Endometrial microvascular endothelial cells (primary cell): Measurements from ENCODE around the gene HDDC2. TPM values are rescaled to one million over a fixed set of nuclear protein-coding genes. Genes with fewer than 3 reads are reported as not detected.

Experiments
- in situ Hi-C: cut with HindIII; loops from 2 replicates; pipeline ENCODE4 v1.10.0; 2017; ENCODE audit warnings: low sequenced_read_pairs, low pct_unique_long_range_greater_than_20kb; ENCODE audit errors: inconsistent ontology term
- total RNA-seq: library from RNA; depleted of rRNA; stranded (reverse); fragments of >200 nt; gene quantifications from one replicate; pipeline ENCODE4 v1.2.3, GENCODE V29; 2015; ENCODE audit errors: inconsistent ontology term

Gene HDDC2
- total RNA-seq, 1 donor from 2014 or later: 21.3 TPM

- in situ Hi-C loops: no loop called here
Observed at GRCh38 chr6:125251516-125252220, 50.1 kb downstream of the HDDC2 start.

DNA sequence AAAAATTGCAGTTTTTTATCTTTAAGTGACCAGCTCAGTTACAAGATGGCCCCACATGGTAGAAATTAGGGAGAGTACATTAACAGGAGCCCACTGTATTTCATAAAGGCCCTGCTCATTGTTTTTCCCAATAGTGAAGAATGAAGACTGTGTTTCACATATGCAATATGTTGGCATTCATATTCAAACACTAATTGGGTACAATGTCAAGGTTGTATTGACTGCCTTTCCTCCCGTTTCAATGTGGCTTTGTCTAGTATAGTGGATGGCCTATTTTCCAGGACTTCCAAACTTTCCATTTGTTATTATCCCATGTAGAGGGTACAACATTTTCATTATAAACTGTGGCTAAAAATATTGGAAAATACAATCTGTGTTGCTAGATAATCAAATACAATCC is 51.3 kb downstream of the HDDC2 start:
- in situ Hi-C loops: no loop called here

GRCh38 chr6:125248136-125248535 is 53.6 kb downstream of the HDDC2 start:
- in situ Hi-C loops: no loop called here

GRCh38 chr6:125246566-125246965 is 55.2 kb downstream of the HDDC2 start:
- in situ Hi-C loops: no loop called here

GRCh38 chr6:125245523-125246264 is 56.1 kb downstream of the HDDC2 start:
- in situ Hi-C loops: no loop called here

DNA sequence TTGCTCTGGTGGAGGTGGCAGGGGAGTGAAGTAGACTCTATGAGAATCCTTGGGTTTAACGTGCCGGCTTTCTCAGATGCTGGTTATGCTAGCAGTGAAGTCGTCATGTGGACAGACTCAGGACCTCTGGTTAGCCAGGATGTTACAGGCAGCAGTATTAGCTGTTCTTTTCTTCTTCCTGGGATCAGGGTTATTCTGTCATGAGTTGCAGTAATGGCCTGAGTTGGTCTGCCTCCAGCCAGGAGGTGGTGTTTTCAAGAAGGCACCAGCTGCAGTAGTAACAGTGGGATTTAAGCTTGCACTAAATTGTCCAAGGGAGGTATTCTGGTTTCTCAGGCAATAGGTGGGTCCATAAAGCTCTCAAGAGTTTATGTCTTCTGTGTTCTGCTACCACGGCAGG is 56.7 kb downstream of the HDDC2 start:
- in situ Hi-C loops: no loop called here

DNA sequence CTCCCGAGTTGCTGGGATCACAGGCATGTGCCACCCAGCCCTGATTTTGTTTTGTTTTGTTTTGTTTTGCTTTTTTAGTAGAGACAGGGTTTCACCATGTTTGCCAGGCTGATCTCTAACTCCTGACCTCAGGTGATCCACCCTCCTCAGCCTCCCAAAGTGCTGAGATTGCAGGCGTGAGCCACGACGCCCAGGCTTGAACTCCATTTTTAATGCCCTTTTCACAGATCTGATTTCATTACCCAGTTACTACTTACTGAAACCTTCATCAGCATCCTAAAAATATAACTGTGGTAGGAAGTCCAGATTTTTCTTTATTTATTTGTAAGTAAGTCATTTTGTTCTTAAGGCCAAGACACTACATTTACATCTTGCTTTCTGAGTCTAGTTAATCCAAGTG is 64.0 kb downstream of the HDDC2 start:
- in situ Hi-C loops: no loop called here

GRCh38 chr6:125236536-125237327 is 65.0 kb downstream of the HDDC2 start:
- in situ Hi-C loops: no loop called here

DNA sequence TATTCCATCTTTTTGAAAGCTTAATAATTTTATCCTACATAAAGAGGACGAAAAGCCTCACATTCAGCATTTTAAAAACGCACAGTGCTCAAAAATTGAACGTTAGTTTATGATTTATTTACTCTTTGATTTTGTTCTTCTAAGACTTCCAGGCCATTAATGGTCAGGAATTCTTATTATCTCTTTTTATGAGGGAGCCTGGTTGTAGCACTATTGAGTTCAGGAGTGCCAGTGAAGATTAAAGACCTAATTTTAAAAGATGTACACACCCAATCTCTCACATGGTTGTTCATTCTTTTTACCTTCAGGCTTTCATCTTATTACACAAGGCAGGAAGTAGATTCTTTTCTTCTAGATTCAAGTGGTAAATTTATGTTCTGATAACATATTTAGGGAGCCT is 68.6 kb downstream of the HDDC2 start:
- in situ Hi-C loops: no loop called here

DNA sequence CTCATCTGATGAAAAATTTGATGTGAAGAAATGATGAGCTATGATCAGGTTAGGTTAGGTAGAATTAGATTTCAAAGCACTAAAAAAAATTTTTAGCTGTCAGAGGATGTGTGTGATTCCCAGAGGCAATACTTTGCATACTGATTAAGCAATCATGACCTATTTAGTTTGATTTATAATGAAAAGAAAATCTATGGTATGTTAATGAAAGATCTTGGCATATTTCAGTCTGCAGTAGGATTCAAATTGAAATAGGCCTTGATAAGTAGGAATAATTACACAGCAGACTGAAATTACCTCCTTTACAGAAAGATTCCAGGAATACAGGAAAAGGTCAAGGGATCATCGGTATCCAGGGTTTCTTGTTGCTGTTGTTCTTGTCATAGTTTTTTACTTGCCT is 69.3 kb downstream of the HDDC2 start:
- in situ Hi-C loops: no loop called here

GRCh38 chr6:125231574-125232343 is 70.0 kb downstream of the HDDC2 start:
- in situ Hi-C loops: no loop called here

GRCh38 chr6:125231133-125231532 is 70.6 kb downstream of the HDDC2 start:
- in situ Hi-C loops: no loop called here

DNA sequence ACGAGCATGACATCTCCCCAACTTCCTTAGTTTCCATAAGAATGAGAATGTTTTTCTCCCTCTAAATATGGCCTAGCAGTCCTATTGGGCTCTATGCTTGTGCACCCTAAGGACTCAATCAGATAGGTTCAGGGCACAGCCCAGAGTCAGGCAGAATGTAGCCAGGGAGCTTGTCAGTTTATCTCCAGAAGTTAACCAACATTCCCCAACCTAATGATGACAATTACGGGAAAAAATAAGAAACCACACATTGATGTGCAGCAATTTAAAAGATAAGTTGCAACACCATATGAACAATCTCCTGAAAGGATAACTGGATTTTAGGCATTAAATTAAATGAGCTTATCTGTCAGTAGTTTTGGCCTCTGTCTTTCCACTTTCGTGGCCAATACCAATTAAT is 71.1 kb downstream of the HDDC2 start:
- in situ Hi-C loops: no loop called here

DNA sequence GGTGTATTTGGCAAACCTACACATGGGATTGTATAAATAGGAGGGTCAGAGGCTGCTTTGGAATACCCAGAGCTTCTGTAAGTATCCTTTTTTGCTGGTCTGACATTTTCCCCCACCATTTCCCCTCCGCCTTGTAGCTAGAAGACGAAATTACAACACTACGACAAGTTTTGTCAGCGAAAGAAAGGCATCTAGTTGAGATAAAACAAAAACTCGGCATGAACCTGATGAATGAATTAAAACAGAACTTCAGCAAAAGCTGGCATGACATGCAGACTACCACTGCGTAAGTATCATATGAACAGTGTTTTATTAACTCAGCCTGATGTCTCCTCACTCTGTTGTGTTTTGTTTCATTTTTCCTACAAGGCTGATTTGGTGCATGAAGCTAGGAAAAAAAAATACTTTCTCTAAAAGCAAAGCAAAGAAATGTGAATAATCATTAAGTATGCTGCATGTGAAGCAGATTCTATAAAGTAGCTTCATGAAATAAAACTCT is 72.7 kb downstream of the HDDC2 start:
- in situ Hi-C loops: no loop called here

DNA sequence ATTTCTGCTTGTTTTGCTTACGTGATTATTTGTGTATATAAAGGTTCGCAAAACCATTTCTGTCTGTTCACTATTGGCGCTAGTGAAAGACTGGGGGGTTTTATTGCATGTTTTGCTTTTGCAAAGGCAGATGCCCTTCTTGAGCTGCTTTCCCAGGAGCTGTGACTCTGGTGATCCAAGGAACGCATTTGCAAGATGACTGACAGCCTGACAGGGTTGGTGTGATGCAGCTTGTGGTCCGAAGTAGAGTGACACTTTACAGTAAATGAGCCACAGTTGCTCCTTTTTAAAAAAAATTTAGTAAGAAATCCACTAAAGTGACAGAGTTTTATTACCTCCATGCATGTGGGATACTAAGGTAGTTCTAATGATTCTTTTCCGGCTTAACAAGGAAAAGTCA is 74.5 kb downstream of the HDDC2 start:
- in situ Hi-C loops: no loop called here
